ENCODE data around the gene SLC1A7. TPM values are rescaled to one million over a fixed set of nuclear protein-coding genes. Genes with fewer than 3 reads are reported as not detected.

Gene SLC1A7
- total RNA-seq, 4 donors from 2014 or later, result 4.7 to 12.8 (median 9.4) TPM; not detected in 1

DNA sequence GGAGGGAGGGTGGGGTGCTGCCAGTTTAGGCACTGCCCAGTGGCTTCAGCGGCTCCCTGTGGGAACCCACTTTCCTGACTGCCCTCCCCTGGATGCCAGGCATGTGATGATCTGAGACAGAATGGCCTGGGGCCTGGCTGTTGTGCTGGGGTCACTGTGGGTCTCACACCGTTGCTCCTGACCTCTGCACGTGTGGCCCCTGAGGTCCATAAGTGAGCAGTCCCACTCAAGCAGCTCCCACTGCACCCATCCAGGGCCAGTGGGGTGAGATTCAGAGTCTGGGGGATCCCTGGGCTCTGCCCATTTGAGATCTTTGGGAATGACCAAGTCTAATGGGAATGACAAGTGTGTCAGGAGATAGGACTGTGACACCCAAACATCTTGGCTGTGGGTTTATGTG is 62.4 kb downstream of the SLC1A7 start:
- TF ChIP-seq POLR2A (IDR thresholded peaks at IDR 0.05), result no peak
- TF ChIP-seq, protein P1, sequence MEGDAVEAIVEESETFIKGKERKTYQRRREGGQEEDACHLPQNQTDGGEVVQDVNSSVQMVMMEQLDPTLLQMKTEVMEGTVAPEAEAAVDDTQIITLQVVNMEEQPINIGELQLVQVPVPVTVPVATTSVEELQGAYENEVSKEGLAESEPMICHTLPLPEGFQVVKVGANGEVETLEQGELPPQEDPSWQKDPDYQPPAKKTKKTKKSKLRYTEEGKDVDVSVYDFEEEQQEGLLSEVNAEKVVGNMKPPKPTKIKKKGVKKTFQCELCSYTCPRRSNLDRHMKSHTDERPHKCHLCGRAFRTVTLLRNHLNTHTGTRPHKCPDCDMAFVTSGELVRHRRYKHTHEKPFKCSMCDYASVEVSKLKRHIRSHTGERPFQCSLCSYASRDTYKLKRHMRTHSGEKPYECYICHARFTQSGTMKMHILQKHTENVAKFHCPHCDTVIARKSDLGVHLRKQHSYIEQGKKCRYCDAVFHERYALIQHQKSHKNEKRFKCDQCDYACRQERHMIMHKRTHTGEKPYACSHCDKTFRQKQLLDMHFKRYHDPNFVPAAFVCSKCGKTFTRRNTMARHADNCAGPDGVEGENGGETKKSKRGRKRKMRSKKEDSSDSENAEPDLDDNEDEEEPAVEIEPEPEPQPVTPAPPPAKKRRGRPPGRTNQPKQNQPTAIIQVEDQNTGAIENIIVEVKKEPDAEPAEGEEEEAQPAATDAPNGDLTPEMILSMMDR (IDR thresholded peaks at IDR 0.05), result no peak
- no peaks in the 10 kb centered on the region for H3K4me1 ChIP-seq
- H3K27me3 ChIP-seq, result no peaks in the 10 kb centered on the region
- no peak overlapping the region for H3K27ac ChIP-seq
- H3K9me3 ChIP-seq, result no peaks in the 10 kb centered on the region
- no peak for DNase-seq
- H3K36me3 ChIP-seq, result no peaks in the 10 kb centered on the region
- H3K4me3 ChIP-seq, result no peak overlapping the region

DNA sequence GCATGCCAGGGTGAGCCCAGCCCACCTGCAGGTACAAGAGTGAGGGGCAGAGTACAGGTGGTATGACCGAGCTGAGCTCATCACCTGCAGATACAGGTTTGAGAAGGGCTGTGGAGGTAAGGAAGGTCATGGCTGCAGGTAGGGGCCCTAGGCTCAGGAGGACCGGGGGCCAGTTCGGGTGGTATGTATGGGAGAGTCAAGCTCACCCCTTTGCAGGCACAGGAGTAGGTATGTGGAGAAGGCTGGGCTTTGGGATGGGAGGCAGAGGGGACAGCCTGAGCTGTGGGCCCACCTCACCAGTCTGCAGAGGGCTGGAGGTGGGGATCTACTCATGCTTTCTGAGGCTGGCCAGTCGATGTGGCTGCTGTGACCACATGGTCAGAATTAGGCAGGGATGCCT is 63.2 kb downstream of the SLC1A7 start:
- Histone ChIP-seq H3K9me3 (no peaks in the 10 kb centered on the region), H3K27ac (no peak overlapping the region), H3K36me3 (no peaks in the 10 kb centered on the region), H3K4me3 (no peak overlapping the region), H3K27me3 (no peaks in the 10 kb centered on the region), H3K4me1 (no peaks in the 10 kb centered on the region)
- DNase-seq, result no peak
- TF ChIP-seq POLR2A (IDR thresholded peaks at IDR 0.05), result no peak
- TF ChIP-seq, protein P1 (IDR thresholded peaks at IDR 0.05), result no peak

DNA sequence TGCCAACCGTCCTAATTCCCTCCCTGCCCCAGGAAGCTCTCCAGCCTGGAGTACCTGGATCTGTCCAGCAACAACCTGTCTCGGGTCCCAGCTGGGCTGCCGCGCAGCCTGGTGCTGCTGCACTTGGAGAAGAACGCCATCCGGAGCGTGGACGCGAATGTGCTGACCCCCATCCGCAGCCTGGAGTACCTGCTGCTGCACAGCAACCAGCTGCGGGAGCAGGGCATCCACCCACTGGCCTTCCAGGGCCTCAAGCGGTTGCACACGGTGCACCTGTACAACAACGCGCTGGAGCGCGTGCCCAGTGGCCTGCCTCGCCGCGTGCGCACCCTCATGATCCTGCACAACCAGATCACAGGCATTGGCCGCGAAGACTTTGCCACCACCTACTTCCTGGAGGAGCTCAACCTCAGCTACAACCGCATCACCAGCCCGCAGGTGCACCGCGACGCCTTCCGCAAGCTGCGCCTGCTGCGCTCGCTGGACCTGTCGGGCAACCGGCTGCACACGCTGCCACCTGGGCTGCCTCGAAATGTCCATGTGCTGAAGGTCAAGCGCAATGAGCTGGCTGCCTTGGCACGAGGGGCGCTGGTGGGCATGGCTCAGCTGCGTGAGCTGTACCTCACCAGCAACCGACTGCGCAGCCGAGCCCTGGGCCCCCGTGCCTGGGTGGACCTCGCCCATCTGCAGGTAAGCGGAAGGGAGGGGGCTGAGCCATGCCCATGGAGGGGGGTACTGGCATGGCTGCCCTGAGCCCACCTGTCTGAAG is 63.9 kb downstream of the SLC1A7 start:
- Histone ChIP-seq H3K27ac (no peak overlapping the region), H3K4me1 (no peaks in the 10 kb centered on the region), H3K27me3 (no peaks in the 10 kb centered on the region), H3K36me3 (no peaks in the 10 kb centered on the region), H3K9me3 (no peaks in the 10 kb centered on the region), H3K4me3 (no peak overlapping the region)
- DNase-seq, result peak in 1 of 3 donors; percentile 44
- TF ChIP-seq, protein P1 (IDR thresholded peaks at IDR 0.05), result no peak
- no peak for TF ChIP-seq POLR2A (IDR thresholded peaks at IDR 0.05)

DNA sequence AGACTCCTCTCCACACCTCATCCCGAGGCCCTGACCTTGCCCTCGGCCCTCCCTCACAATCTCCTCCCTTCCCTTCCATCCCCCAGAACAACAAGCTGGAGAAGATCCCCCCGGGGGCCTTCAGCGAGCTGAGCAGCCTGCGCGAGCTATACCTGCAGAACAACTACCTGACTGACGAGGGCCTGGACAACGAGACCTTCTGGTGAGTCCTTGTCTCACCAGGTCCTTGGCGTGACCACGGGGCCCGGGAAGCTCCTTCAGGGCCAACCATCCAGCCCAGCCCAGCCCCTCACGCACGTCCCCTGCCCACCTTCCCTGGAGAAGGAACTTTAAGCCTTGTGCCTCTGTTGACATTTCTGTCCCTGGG is 64.9 kb downstream of the SLC1A7 start:
- Histone ChIP-seq H3K27ac (no peak overlapping the region), H3K4me1 (no peaks in the 10 kb centered on the region), H3K4me3 (no peak overlapping the region), H3K36me3 (no peaks in the 10 kb centered on the region), H3K27me3 (no peaks in the 10 kb centered on the region), H3K9me3 (no peaks in the 10 kb centered on the region)
- TF ChIP-seq POLR2A (IDR thresholded peaks at IDR 0.05), result no peak
- TF ChIP-seq, protein P1 (IDR thresholded peaks at IDR 0.05), result no peak
- DNase-seq, result no peak

DNA sequence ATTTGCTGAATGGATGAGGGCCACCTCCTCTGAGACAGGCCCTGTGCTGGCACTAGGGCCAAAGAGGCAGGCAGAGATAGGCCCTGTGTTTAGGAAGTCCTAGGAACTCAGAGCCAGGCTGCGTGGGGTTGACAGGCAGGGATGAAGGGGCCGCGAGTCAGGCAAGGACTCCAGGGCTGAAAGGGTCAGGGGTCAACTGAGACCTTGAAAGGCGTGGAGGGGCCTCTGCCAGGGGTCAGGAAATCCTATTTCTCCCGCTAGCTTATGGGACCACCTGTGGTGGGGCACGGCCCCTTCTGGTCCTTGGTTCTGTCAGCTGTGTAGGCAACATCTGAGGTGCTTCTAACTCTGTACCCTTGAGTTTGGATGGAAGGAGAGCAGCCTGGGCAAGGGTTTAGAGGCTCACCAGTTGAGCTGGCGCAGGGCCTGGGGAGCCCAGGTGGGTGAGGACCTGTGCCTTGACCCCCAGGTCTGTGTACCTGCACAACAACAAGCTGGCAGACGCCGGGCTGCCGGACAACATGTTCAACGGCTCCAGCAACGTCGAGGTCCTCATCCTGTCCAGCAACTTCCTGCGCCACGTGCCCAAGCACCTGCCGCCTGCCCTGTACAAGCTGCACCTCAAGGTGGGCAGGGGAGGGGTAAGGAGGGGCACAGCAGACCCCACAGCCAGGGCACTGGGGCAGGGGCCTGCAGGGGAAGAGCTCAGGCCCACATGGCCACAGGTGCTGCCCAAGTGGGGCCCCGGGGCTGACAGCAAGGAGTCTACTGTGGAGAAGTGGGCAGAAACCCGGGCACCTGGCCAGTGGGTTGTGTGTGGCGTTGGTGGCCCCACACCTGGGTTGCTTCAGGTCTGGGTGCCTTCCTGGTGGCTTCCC is 65.5 kb downstream of the SLC1A7 start:
- TF ChIP-seq, protein P1 (IDR thresholded peaks at IDR 0.05), result no peak
- TF ChIP-seq POLR2A (IDR thresholded peaks at IDR 0.05), result no peak
- peak in 2 of 3 donors; percentile 28 to 47 for DNase-seq
- Histone ChIP-seq H3K36me3 (no peaks in the 10 kb centered on the region), H3K9me3 (no peaks in the 10 kb centered on the region), H3K4me3 (no peak overlapping the region), H3K4me1 (no peaks in the 10 kb centered on the region), H3K27me3 (no peaks in the 10 kb centered on the region), H3K27ac (no peak overlapping the region)

All from Peyer's patch (tissue), 4 donors.